Suppressor macrophage (primary cell): ENCODE measurements around the gene ZNF438.
A peak's percentile ranks its signal among the peaks of the same experiment; 100 is the strongest.
"Not testable (repeated sequence)": the region's sequence is repeated elsewhere in the genome, so short reads cannot be mapped to it uniquely, and the experiment has no call there.

Experiments used
- DNase-seq, 4 experiments: peaks; one replicate each; pipeline ENCODE4 v3.0.0-alpha.2; 2020 to 2022
- total RNA-seq, 17 experiments: gene quantifications; one replicate each; lab custom pipeline; 2026; ENCODE audit warnings: mixed read lengths in 6 of 17, inconsistent platforms in 3 of 17; lab: John Stamatoyannopoulos, UW

ZNF438 gene, protein sequence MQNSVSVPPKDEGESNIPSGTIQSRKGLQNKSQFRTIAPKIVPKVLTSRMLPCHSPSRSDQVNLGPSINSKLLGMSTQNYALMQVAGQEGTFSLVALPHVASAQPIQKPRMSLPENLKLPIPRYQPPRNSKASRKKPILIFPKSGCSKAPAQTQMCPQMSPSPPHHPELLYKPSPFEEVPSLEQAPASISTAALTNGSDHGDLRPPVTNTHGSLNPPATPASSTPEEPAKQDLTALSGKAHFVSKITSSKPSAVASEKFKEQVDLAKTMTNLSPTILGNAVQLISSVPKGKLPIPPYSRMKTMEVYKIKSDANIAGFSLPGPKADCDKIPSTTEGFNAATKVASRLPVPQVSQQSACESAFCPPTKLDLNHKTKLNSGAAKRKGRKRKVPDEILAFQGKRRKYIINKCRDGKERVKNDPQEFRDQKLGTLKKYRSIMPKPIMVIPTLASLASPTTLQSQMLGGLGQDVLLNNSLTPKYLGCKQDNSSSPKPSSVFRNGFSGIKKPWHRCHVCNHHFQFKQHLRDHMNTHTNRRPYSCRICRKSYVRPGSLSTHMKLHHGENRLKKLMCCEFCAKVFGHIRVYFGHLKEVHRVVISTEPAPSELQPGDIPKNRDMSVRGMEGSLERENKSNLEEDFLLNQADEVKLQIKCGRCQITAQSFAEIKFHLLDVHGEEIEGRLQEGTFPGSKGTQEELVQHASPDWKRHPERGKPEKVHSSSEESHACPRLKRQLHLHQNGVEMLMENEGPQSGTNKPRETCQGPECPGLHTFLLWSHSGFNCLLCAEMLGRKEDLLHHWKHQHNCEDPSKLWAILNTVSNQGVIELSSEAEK
- 22.2 to 62.6 (median 46.6) reads per million in 17 experiments for total RNA-seq

DNA sequence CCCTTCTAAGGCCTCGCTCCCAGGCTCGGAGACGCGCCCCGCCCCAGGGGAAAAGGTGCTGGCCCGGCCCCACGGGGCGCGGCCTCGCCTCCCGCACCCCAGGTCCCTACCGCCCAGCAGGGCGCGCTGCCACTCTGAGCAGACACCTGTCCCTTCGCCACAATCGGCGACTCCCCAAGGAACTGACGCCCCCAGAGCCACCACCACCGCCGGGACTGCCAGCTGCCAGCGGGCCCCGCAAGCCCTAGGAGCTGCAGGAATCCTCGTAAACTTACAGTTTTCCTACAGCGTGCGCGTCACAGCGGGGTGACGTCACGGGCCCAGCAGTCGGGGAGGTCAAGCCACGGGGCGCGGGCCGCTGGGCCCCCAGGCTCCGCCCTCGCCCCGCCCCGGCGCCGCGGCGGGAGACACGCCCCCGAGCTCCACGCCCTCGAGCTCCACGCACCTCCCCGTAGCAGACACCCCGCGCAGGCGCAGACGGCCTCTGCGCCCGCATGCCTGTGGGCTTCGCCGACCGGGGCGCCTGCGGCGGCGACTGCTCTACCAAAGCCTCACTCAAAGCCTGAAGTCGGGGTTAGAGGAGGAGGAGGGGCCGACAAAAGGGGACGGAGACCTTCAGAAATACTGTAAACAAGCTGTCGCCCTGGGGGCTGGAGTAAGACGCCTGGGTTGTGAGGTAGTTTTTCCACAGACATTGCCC is at the start of gene ZNF438:
Gene ZNF438 (minus strand): TSS at position 308 of the 700 bp plus-strand sequence. CDS start 154,831 bp downstream, outside the sequence.
- DNase-seq: peak; percentile 98 to 99 (median 99)

DNA sequence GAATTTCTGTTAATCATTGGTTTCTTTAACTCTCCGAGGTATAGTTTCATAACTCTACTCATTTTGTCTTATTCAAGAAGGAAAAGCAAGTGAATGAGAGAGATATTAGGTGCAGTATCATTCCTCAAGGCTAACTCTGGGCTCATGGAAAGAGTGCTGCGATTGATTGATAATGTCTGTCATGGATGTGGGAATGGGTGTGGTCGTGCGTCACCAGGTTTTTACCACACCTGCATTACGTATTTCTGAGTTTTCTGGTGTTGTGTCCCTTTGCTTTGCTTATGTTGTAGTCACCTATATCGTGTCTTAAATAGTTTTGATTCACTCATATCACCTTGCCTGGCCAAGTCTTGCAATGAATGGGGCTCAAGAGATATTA is 44.9 kb upstream of the ZNF438 start:
- DNase-seq: no peak

DNA sequence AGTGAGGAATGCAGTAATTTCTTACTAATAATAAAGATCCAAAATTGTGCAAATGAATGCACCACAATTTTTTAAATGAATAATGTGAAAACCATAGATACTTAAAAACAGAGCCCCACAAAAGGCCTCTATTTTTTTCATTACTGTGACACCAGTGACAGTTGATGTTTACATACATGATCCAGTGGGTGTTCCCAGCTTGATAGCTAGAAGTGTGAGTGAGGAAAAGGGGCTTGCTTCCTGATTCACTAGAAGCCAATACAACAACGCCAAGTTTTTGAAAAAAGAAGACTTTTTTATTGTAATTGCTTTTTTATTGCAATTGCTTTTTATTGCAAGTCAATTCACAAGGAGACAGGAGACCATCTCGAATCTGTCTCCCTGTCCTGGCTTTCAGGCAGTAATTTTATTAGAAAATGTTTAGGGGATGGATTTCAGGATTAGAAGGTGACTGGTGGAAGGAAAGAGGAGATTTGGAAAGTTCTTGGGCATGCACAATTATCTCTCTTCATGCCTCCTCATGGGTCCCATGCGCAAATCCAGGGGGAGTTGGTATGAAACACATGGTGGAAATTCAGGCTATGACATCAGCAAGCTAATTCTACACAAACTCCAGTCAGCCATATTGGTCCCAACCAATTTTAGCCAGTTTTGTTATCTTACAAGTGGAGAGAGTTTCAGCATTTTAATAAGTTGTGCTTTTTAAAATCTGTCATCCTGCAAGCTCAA is 44.4 kb upstream of the ZNF438 start:
- no peak for DNase-seq

DNA sequence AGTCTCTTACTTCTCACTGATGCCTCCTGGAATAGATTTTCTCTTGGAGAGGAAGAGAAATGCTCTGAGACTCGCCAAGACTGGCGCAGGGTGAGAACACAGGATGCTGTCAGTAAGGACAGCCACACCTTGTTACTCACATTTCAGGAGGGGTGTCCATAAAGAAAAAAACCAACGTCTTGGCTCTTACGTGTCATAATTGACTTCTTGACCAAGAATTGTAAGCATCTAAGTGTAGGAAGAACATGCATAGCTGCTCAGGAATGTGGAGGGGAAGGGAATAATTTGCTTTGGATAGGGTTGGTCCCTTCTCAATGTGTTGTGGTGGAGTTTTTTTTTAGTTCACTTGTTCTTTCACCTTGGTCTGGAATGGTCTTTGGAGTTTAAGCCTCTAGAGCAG is 43.8 kb upstream of the ZNF438 start:
- DNase-seq: no peak

DNA sequence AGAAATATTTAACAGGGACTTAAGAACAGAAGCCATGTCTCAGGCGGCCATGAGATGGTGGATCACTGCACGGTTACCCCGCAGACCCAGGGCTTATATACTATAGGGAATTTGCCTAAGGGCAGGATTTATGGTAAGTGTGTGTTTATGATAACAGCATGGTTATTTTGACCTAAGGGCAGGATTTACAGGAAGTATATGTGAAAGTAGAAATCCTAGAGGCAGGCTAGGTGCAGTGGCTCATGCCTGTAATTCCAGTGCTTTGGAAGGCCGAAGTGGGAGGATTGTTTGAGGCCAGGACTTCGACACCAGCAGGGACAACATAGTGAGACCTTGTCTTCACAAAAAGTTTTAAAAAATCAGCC is 43.0 kb upstream of the ZNF438 start:
- DNase-seq: no peak

DNA sequence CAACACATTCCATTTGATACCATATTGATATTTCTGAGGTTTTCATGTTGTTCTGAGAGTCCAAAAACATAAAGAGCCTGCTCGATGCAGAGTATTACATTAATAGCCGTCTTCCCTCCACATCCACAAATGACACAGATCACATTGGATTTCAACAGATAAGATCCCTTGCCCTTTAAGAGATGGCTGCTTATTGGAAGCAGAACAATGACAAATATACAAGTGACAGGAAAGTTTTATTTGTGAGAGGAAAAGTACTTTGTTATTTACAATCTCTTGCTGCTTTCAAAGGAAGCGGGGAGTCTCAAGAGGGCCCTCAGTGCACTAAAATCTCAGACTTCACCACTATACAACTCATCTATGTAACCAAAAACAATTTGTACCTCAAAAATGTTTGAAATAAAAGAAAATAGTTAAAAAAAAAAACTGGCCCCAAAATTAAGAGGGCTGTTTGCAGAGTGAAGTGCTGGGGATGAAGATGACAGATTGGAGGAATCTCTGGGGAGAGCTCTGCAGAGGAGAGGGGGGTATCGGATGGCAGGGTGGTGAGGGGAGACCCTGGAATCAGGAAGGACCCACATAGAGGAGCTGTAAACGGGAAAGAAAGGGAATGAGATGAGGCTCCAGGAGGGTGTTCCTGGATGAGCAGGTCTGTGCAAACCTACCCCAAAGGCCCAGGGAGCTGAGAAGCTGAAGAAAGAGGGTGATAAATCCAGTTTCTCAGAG is 42.5 kb upstream of the ZNF438 start:
- DNase-seq: no peak

DNA sequence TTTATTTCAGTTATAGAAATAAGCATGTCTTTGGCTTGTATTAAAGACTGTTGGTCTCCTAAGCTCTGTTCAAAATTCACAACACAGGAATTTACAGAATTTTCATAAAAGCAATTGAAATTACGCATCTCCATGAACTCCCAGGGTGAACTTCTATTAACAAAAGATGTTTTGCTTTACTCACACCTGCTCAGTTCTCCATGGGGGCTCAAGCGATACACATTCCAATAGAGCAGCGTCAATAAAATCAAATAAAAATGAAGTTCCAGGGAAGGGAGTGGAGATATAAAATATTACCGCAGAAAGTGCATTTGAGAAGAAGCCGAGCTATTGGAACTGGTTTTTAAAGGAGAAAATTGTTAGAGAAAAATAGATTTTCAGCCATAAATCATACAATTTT is 41.5 kb upstream of the ZNF438 start:
- no peak for DNase-seq

DNA sequence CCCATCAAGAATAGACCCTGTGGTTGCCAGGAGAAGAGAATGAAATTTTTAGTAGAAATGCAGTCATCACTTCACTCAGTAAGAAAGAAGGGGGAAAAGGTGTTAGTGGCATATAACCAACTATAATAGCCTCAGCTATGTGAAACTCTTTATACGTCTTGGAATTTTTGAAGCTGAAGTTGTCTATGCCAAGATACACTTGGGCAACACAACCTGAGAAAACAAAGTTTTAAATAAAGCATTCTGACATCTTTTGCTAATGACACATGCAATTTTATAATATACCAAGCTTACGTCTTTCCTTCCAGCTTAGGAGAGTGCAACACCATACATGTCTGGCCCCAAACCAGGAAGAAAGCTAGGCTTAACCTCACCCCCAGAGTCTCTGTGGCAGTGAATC is 40.8 kb upstream of the ZNF438 start:
- DNase-seq: no peak

DNA sequence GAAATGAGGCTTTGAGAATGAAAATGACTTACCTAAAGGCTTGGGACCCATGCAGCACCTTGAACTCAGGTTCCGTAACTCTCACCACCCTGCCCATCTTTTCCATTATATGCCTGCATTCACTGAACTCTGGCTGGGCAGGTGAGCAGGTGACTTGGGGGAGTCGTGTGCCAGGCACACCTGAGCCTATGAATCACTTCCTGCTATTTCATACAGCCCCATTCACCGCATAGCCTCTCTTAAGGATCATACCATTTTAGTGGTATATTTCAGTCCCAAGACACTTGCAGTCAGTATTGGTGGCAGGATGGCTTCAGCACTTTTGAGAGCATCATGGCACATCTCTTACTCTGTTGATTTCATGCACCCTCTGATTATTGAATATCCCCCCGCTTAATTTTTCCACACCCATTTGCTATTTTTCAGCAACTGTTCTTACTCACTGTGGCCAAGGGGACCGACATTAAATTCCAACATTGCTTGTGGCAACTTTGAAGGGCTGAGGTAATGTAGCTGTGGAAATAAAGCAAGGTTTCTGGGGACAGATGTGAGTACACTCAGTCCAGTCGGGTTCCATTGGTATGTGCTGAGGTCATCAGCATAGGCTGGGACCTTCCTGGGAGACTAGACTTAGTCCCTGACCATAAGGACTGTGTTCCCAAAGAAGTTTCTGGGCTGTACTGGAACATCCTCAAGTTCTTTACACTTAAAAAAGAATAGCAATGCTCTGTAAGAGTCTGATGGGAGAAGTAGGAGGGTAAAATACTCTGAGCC is 39.8 kb upstream of the ZNF438 start:
- DNase-seq: no peak

DNA sequence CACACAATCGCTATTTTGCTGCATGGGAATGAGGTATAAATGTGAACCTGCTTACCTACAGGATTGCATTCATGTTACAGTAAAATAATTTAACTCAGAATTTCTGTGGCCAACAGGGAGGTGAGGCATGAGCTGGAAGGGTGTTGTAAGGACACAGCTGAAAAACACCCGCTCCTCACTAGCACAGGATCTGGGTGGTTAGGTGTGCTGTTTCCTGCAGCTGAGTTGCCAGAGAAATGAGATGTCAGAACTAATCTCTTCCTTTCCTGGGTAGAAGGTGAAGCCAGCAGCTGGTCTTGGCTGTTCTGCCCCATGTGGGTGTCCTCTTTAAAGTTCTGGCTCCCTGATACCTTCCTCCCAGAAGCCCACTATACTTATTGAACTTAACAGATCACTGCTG is 39.0 kb upstream of the ZNF438 start:
- no peak for DNase-seq

DNA sequence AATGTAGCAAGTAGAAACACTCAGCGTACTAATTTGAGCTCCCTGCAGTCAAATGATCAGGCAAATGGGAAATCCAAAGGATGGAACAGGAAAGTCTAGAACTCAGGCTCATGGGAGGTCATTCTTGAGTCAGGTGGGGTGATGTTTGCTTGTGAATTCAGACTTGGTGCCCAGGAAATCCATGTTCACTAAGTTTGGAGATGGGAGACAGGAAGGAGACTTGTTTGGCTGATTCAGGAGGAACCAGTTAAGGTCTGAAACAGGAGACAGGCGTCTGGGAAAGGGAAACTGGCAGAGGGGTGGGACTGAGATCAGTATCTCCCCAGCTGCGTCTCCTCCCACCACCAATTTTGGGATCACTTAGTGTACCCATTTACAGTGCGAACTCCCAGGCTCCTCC is 38.4 kb upstream of the ZNF438 start:
- DNase-seq: no peak

DNA sequence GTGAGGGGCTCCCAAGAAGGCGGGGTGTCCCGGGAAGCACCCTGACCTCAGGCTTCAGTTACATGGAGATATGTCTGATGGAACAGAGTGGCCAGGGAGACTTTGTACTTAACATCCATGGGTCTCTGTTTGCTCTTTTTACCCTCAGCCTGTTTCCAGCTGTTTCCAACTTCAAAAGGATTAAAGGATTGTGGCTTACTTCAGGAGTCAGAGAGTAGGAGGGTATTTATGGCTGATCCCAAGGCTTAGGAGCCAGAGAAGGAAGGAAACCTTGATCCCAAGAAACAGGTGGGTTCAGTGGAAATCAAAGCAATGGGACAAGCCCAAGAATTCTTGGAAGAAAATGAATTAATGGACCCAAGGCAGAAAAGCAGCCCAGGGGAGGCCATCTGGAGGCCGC is 37.7 kb upstream of the ZNF438 start:
- no peak for DNase-seq

DNA sequence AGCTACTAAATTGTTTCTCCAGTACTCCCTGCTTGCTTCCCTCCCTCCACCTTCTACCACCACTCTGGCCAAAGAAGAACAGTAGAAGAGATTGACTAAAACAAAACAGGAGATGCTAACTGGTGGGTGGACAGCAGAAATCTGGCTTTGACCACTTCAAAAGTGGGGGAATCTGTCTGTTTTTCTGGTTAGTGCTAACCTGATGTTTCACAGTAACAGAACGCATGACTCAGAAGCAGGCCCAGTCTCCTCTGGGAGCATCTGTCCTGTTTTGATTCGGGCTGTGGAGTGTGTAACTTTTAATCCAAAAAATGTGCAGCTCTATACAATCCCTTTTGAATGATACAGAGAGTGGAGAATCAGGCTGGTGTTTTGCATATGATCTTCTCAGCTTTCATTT is 32.7 kb upstream of the ZNF438 start:
- DNase-seq: no peak

DNA sequence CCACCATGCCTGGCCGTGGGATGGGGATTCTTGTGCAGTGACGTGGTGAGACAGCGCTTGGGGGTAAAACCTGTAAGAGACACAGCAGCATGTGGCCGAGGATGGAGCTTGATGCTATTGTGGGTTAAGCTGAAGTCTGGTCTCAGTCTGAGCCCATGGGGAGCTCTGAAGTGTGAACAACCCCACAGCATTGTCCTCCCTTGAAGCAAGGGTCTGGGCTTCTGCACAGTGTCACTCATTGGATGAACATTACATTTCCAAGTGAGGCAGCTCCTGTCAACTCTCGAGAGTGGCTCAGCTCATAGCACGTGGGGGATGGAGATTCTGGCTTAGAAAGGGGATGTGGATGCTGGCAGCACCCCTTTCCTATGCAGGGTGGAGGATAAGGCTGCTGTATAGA is 32.2 kb upstream of the ZNF438 start:
- DNase-seq: no peak

DNA sequence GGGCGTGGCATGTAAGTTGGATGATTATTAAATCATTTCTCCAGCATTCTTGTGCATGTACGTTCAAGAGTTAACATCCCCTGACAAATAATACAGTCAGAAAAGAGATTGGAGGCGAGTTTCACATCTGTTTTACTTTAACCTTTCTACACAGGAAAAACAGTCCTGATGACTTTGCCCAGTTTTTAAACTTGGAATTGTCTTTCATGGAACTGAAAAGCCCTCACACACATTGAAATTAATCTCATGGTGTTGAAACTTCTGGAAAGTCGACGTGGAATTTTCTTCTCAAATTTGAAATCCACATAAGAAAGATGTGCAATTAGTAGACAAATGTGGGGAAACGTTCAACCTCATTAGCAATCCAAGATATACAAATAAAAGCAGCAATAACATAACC is 31.2 kb upstream of the ZNF438 start:
- DNase-seq: no peak

DNA sequence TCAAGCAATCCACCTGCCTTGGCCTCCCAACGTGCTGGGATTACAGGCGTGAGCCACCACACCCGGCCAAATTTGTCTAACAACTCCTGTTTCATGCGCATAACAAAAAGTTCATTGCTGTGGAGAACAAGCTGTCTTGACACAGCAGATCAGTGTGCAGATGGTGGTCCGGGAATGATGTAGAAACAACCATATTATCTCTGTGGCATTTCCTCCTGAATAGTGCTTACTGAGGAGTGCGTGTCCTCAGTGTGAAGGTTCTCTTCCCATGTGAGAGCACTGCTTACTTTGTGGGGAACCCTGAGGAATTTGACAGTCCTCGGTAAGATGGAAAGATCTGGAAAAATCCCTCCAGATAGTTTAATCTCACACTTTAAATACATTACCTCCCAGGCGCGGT is 30.3 kb upstream of the ZNF438 start:
- no peak for DNase-seq

DNA sequence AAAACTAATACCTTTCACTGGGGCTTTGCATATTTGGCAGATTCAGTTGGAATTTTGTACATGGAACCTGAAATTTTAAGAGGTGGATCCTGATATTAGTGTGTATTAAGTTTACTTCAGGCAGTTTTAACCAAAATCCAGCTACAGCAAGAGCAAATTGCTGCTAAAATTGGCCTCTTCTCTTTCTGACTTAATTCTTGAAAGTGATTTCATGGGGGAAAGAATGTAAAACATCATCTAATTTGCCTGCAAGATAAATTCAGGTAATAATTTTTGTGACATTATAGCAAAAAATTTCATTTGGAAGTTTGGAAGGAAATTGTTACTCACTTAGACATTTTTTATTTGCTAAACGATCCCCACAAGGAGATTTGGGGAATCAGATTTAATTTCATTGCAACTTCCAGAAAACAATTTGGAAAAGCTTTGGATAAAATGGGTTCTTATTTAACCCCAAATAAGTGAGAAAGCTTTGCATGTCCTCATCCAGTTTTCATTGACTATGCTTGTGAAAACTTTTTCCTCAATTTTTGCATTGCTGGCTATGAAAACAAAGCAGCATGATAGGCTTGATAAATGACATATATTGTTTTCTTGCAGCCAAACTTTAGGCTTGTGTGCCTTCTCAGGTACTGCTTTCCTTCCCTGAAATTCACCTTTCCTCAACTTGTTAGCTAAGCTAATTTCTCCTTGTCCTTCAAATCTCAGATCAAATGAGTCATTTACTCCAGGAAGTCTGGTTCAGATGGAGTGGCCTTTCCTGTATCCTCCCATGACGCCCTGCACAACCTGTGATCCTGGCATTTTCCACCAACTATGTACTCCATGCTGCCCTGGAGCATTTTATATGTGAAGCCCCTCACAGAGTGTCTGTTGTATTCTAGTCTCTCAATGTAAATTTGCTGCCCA is 27.4 kb upstream of the ZNF438 start:
- DNase-seq: no peak

DNA sequence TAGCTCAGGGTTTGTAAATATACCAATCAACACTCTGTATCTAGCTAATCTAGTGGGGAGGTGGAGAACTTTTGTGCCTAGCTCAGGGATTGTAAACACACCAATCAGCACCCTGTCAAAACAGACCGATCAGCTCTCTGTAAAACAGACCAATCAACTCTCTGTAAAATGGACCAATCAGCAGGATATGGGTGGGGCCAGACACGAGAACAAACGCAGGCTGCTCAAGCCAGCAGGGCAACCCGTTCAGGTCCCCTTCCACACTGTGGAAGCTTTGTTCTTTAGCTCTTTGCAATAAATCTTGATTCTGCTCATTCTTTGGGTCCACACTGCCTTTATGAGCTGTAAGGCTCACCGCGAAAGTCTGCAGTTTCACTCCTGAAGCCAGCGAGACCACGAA is 25.0 kb upstream of the ZNF438 start:
- DNase-seq: not testable (repeated sequence)

DNA sequence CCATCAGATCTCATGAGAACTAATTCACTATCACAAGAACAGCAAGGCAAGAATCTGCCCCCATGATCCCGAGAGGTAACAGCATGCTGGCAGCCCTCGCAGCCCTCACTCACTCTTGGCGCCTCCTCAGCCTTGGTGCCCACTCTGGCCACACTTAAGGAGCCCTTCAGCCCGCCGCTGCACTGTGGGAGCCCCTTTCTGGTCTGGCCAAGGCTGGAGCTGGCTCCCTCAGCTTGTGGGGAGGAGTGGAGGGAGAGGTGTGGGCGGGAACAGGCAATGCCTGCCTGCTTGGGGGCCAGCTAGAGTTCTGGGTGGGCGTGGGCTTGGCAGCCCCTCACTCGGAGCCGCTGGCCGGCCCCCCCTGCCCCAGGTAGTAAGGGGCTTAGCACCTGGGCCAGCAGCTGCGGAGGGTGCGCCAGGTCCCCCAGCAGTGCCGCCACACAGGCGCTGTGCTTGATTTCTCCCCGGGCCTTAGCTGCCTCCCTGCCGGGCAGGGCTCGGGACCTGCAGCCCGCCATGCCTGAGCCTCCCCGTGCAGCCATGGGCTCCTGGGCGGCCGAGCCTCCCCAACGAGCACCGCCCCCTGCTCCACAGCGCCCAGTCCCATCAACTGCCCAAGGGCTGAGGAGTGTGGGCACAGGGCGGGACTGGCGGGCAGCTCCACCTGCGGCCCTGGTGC is 24.0 kb upstream of the ZNF438 start:
- no peak for DNase-seq
